ENCODE measurements around the gene TLK1.

DNA sequence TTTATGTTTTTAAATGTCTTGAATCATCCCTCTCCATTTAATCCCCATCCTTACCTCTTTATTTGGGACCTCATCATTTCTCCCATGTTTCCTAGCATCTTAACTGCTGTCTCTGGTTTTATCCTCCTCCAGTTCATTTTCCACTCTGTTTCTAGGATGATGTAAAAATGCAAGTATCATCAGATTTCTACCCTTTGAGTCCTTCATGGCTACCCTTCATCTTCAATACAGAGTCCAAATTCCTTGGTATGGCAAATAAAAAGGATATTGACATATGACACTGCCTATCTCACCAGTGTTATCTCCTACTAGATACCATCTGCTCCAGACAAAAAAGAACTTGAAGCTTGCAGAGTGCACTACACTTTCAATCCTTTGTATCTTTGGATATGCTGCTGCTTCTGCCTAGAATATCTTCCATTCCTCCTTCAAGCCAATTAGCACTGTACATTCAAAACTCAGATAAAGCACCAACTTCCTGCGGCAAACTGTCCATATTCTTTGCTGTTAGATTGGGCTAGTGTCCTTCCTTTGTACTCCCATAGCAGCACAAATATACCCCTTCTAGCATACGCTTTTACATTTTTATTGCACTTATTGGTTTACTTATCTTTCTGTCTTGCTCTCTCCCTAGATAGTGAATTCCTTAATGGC, 24.6 kb upstream of the TLK1 start:
- TF ChIP-seq, protein P1, sequence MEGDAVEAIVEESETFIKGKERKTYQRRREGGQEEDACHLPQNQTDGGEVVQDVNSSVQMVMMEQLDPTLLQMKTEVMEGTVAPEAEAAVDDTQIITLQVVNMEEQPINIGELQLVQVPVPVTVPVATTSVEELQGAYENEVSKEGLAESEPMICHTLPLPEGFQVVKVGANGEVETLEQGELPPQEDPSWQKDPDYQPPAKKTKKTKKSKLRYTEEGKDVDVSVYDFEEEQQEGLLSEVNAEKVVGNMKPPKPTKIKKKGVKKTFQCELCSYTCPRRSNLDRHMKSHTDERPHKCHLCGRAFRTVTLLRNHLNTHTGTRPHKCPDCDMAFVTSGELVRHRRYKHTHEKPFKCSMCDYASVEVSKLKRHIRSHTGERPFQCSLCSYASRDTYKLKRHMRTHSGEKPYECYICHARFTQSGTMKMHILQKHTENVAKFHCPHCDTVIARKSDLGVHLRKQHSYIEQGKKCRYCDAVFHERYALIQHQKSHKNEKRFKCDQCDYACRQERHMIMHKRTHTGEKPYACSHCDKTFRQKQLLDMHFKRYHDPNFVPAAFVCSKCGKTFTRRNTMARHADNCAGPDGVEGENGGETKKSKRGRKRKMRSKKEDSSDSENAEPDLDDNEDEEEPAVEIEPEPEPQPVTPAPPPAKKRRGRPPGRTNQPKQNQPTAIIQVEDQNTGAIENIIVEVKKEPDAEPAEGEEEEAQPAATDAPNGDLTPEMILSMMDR (IDR thresholded peaks at IDR 0.05; ENCODE audit: extremely low read depth in 1 of 2, insufficient read depth in 1 of 2, low read depth in 1 of 2, low read length in 2 of 2) = no peak
- no peak for TF ChIP-seq EZH2 (IDR thresholded peaks at IDR 0.05; ENCODE audit: borderline replicate concordance, low read depth, low read length, severe bottlenecking)

All from endothelial cell of umbilical vein (primary cell).